K562 (cell line): ENCODE results near the gene IL6ST. TPM values are rescaled to one million over a fixed set of nuclear protein-coding genes. Genes with fewer than 3 reads are reported as not detected.

ENCODE experiments used
- ATF7 ChIP-seq: fragments of 450-650 bp; IDR thresholded peaks from 2 replicates; pipeline ENCODE4 v1.7.1; 2014; ENCODE audit warnings: mild to moderate bottlenecking, moderate library complexity
- BDP1 ChIP-seq: IDR thresholded peaks from 3 replicates; pipeline ENCODE4 v1.6.1; 2011; ENCODE audit not compliant: insufficient read length, insufficient read depth
- BRD9 ChIP-seq: fragments of 450-650 bp; IDR thresholded peaks from 2 replicates; pipeline ENCODE4 v1.6.1; 2018; ENCODE audit warnings: low read depth; ENCODE audit not compliant: partially characterized antibody
- FIP1L1 ChIP-seq: fragments of 200-400 bp; formaldehyde crosslinking; IDR thresholded peaks from 2 replicates; pipeline ENCODE4 v1.6.1; 2018; ENCODE audit warnings: mild to moderate bottlenecking, low read depth, low read length; ENCODE audit not compliant: poor library complexity, severe bottlenecking
- FOXP1 ChIP-seq: sonication (generic); formaldehyde crosslinking; IDR thresholded peaks from 2 replicates; pipeline ENCODE4 v1.8.0; 2022; ENCODE audit warnings: mild to moderate bottlenecking, missing genetic modification reagents
- GTF2F1 ChIP-seq: IDR thresholded peaks from 2 replicates; pipeline ENCODE4 v1.6.1; 2011; ENCODE audit warnings: low read depth, low read length, improper control_type of control experiment
- HCFC1 ChIP-seq: IDR thresholded peaks from 2 replicates; pipeline ENCODE4 v1.6.1; 2012; ENCODE audit warnings: low read depth, low read length, improper control_type of control experiment
- KLF16 ChIP-seq: IDR thresholded peaks from 2 replicates; pipeline ENCODE4 v1.6.1; 2016; ENCODE audit warnings: antibody characterized with exemption
- NFE2 ChIP-seq: IDR thresholded peaks from 2 replicates; pipeline ENCODE4 v1.6.1; 2014; ENCODE audit warnings: antibody characterized with exemption, low read depth
- SMARCA5 ChIP-seq: fragments of 450-650 bp; IDR thresholded peaks from 2 replicates; pipeline ENCODE4 v1.6.1; 2016
- TBL1XR1 ChIP-seq, 2 experiments: IDR thresholded peaks; 2 replicates each; pipeline ENCODE4 v1.6.1; 2012; ENCODE audit warnings: improper control_type of control experiment in 2 of 2, low read length in 2 of 2, mild to moderate bottlenecking in 1 of 2
- ZNF444 ChIP-seq: fragments of 250-450 bp; sonication (Bioruptor Pico); IDR thresholded peaks from 2 replicates; pipeline ENCODE4 v1.4.0; 2020; ENCODE audit warnings: mild to moderate bottlenecking, moderate library complexity
- polyA plus RNA-seq, 8 experiments: library from polyadenylated mRNA; depleted of rRNA in 4 of 8; stranded (reverse) in 5 of 8; unstranded in 3 of 8; fragments of >200 nt; fragmentation: Nextera tagmentation in 2 of 8; fragmentation: Illumina TruSeq in 1 of 8; extraction: Ambion mirVana in 2 of 8; extraction: Trizol in 1 of 8; gene quantifications; 2 replicates each; pipeline versions ENCODE4 v1.2.1 to v1.2.3, GENCODE V29; 2011 to 2014; ENCODE audit warnings: inconsistent platforms in 1 of 8, missing spikeins in 1 of 8
- total RNA-seq, 7 experiments: library from RNA; depleted of rRNA in 6 of 7; stranded (reverse); fragments of >200 nt in 6 of 7; fragmentation: Illumina TruSeq in 2 of 7; extraction: Trizol in 2 of 7; gene quantifications; 2 replicates each; pipeline versions ENCODE4 v1.2.1 to v1.2.3, GENCODE V29; 2011 to 2021; ENCODE audit warnings: low replicate concordance in 1 of 7
- TF ChIP-seq, protein P1 (sequence below), 2 experiments: fragments of 450-650 bp in 1 of 2; sonication (generic) in 1 of 2; formaldehyde crosslinking in 1 of 2; IDR thresholded peaks in 1 of 2; conservative IDR thresholded peaks in 1 of 2; 2 replicates each; pipeline versions ENCODE4 v1.6.1 to v1.8.1; 2016 to 2023; ENCODE audit warnings: mild to moderate bottlenecking in 2 of 2, moderate library complexity in 2 of 2, inconsistent platforms in 1 of 2, missing genetic modification reagents in 1 of 2
- TF ChIP-seq, protein P2 (sequence below): sonication (generic); formaldehyde crosslinking; IDR thresholded peaks from 2 replicates; pipeline ENCODE4 v1.8.0; 2022; ENCODE audit warnings: missing genetic modification reagents, mild to moderate bottlenecking, moderate library complexity, borderline replicate concordance
- TF ChIP-seq, protein P3 (sequence below): fragments of 450-650 bp; IDR thresholded peaks from 2 replicates; pipeline ENCODE4 v1.6.1; 2016; ENCODE audit warnings: mild to moderate bottlenecking, moderate library complexity

The IL6ST gene
- total and polyA plus RNA-seq, 9 of the 15 experiments (the other 6 are each of a cell fraction or from before 2014, with no cell fraction given) = 2.0 to 27.0 (median 7.9) TPM

DNA sequence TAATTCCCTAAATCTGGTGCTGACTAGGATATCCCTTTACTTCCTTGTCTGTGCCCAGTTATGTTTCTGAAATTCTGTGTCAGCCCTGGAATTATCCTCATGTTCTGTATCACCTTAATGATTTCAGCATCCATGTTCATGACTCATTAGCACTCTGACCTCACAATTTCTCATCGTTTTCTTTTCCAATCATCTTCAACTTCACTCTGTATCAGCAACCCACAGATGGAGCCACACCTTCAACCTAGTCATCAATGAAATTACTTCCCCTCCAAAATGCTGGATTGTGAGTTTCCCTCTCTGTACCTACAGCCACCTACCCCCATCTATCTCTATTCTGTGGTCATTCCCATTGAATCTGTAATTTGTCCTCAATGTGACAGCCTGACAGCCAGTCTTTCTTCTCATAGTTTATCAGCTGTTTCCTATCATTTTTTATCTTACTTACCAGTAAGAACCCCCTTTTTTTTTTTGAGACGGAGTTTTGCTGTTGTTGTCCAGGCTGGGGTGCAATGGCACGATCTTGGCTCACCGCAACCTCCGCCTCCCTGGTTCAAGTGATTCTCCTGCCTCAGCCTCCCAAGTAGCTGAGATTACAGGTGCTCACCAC lies 3.1 kb upstream of the IL6ST start (continued):
- no peak for TF ChIP-seq GTF2F1
- TF ChIP-seq, protein P1, sequence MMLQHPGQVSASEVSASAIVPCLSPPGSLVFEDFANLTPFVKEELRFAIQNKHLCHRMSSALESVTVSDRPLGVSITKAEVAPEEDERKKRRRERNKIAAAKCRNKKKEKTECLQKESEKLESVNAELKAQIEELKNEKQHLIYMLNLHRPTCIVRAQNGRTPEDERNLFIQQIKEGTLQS (IDR thresholded peaks at IDR 0.05) = peak; percentile 94
- TF ChIP-seq, protein P1 (CRISPR knock-in tag; conservative IDR thresholded peaks at IDR 0.05) = no peak
- TF ChIP-seq NFE2 = peak; percentile 44; the same call in 1 of the 2 replicates
- peak; percentile 26; the same call in 1 of the 2 replicates for TF ChIP-seq KLF16
- TF ChIP-seq, protein P2, sequence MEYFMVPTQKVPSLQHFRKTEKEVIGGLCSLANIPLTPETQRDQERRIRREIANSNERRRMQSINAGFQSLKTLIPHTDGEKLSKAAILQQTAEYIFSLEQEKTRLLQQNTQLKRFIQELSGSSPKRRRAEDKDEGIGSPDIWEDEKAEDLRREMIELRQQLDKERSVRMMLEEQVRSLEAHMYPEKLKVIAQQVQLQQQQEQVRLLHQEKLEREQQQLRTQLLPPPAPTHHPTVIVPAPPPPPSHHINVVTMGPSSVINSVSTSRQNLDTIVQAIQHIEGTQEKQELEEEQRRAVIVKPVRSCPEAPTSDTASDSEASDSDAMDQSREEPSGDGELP (CRISPR knock-in tag) = peak; percentile 55; the same call in 1 of the 2 replicates
- no peak for TF ChIP-seq ZNF444 (CRISPR knock-in tag)
- TF ChIP-seq SMARCA5 = peak; percentile 56; the same call in 1 of the 2 replicates
- TF ChIP-seq, protein P3, sequence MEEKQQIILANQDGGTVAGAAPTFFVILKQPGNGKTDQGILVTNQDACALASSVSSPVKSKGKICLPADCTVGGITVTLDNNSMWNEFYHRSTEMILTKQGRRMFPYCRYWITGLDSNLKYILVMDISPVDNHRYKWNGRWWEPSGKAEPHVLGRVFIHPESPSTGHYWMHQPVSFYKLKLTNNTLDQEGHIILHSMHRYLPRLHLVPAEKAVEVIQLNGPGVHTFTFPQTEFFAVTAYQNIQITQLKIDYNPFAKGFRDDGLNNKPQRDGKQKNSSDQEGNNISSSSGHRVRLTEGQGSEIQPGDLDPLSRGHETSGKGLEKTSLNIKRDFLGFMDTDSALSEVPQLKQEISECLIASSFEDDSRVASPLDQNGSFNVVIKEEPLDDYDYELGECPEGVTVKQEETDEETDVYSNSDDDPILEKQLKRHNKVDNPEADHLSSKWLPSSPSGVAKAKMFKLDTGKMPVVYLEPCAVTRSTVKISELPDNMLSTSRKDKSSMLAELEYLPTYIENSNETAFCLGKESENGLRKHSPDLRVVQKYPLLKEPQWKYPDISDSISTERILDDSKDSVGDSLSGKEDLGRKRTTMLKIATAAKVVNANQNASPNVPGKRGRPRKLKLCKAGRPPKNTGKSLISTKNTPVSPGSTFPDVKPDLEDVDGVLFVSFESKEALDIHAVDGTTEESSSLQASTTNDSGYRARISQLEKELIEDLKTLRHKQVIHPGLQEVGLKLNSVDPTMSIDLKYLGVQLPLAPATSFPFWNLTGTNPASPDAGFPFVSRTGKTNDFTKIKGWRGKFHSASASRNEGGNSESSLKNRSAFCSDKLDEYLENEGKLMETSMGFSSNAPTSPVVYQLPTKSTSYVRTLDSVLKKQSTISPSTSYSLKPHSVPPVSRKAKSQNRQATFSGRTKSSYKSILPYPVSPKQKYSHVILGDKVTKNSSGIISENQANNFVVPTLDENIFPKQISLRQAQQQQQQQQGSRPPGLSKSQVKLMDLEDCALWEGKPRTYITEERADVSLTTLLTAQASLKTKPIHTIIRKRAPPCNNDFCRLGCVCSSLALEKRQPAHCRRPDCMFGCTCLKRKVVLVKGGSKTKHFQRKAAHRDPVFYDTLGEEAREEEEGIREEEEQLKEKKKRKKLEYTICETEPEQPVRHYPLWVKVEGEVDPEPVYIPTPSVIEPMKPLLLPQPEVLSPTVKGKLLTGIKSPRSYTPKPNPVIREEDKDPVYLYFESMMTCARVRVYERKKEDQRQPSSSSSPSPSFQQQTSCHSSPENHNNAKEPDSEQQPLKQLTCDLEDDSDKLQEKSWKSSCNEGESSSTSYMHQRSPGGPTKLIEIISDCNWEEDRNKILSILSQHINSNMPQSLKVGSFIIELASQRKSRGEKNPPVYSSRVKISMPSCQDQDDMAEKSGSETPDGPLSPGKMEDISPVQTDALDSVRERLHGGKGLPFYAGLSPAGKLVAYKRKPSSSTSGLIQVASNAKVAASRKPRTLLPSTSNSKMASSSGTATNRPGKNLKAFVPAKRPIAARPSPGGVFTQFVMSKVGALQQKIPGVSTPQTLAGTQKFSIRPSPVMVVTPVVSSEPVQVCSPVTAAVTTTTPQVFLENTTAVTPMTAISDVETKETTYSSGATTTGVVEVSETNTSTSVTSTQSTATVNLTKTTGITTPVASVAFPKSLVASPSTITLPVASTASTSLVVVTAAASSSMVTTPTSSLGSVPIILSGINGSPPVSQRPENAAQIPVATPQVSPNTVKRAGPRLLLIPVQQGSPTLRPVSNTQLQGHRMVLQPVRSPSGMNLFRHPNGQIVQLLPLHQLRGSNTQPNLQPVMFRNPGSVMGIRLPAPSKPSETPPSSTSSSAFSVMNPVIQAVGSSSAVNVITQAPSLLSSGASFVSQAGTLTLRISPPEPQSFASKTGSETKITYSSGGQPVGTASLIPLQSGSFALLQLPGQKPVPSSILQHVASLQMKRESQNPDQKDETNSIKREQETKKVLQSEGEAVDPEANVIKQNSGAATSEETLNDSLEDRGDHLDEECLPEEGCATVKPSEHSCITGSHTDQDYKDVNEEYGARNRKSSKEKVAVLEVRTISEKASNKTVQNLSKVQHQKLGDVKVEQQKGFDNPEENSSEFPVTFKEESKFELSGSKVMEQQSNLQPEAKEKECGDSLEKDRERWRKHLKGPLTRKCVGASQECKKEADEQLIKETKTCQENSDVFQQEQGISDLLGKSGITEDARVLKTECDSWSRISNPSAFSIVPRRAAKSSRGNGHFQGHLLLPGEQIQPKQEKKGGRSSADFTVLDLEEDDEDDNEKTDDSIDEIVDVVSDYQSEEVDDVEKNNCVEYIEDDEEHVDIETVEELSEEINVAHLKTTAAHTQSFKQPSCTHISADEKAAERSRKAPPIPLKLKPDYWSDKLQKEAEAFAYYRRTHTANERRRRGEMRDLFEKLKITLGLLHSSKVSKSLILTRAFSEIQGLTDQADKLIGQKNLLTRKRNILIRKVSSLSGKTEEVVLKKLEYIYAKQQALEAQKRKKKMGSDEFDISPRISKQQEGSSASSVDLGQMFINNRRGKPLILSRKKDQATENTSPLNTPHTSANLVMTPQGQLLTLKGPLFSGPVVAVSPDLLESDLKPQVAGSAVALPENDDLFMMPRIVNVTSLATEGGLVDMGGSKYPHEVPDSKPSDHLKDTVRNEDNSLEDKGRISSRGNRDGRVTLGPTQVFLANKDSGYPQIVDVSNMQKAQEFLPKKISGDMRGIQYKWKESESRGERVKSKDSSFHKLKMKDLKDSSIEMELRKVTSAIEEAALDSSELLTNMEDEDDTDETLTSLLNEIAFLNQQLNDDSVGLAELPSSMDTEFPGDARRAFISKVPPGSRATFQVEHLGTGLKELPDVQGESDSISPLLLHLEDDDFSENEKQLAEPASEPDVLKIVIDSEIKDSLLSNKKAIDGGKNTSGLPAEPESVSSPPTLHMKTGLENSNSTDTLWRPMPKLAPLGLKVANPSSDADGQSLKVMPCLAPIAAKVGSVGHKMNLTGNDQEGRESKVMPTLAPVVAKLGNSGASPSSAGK = no peak
- TF ChIP-seq ATF7 = peak; percentile 45; the same call in 1 of the 2 replicates
- TF ChIP-seq BRD9 = no peak
- TF ChIP-seq BDP1 = no peak
- TF ChIP-seq FOXP1 (CRISPR knock-in tag) = no peak
- peak in 1 of 2 experiments; percentile 42; a peak in 1 of 4 replicates for TF ChIP-seq TBL1XR1 (IDR thresholded peaks at IDR 0.05; ENCODE audit: low read length in 2 of 2)
- TF ChIP-seq FIP1L1 = no peak
- no peak for TF ChIP-seq HCFC1
